GM18519 (cell line): ENCODE data around the gene PLEKHG4.

ENCODE experiments used
- ATAC-seq: cut with Tn5 transposase; IDR thresholded peaks from one replicate; pipeline ENCODE4 v1.9.1; 2021; ENCODE audit warnings: mild to moderate bottlenecking, moderate library complexity; ENCODE audit not compliant: unreplicated experiment, low FRiP score

Gene PLEKHG4

DNA sequence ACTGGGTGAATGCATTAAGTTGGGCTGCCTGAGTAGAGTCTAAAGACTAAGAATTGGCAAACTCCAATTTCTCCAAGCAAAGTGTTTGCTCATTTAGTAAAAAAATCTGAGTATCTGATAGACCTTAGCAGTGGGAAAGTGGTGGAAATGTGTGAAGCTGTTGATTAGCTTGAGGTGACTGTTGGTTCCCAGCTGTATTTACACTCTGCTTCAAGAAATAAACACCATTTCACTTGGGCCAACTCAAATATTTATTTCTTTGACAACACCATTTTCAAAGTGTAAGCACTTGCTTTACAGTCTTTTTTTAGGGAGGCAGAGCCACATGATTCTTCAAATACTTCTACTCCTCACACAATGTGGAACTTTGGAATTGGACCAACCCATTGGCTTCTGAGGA is 38.5 kb downstream of the PLEKHG4 start:
- no peak for ATAC-seq

DNA sequence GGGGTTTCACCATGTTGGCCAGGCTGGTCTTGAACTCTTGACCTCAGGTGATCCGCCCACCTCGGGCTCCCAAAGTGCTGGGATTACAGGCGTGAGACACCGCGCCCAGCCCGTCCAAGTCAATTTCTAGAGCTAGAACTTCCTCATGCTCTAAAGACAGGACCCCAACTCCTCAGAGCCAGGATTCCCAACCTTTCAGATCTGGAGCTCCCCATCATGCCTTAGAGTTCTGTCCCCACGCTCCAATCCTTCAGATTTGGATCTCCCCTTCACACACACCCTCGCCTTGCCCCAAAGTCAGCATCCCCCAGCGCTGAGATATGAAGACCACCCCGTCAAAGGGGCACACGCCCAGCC is 46.8 kb downstream of the PLEKHG4 start:
- ATAC-seq = no peak

DNA sequence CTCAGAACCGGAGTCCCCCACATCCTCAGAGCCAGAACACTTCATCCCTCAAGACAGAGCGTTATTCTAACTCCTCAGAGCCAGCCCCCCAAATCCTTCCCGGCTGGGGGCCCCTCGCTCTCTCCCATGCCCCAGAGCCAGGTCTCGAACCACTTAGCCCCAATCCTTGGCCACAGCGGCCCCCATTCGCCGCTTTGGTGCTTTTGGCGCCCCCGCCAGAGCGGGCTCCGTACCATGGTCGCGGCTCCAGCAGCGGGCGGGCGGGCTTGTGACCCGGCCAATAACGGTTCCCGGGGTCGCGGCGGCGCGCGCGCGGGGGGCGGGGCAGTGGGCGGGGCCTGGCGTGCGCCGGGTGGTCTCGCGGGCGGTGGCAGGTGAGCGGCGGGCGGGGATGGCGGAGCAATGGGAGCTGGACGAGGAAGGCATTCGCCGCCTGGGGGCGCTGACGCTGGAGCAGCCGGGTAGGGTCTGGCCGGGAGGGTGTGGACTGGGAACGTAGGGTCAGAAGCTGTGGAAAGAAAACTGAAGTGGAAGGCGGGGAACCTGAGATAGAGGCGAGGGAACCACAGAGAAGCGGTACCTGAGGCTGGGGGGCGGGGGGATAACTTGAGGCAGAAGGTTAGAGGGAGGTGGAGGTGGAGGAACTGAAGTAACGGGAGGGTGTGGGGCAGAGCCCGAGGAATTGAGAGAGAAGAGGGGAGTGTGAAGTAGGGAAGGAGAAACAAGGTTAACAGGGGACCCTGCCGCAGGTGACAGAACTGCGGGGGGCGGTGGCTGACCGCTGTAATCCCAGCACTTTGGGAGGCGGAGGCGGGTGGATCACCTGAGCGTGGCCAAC is 47.4 kb downstream of the PLEKHG4 start, which contains the start of the genes KCTD19 and LRRC36:
TSS of gene KCTD19 (minus strand) at position 270 of the 838 bp plus-strand sequence. CDS start at position 236, 34 bp downstream.
TSS of gene LRRC36 (plus strand) at position 344 of the 838 bp plus-strand sequence. CDS start at position 392, 48 bp downstream.
- ATAC-seq = no peak

DNA sequence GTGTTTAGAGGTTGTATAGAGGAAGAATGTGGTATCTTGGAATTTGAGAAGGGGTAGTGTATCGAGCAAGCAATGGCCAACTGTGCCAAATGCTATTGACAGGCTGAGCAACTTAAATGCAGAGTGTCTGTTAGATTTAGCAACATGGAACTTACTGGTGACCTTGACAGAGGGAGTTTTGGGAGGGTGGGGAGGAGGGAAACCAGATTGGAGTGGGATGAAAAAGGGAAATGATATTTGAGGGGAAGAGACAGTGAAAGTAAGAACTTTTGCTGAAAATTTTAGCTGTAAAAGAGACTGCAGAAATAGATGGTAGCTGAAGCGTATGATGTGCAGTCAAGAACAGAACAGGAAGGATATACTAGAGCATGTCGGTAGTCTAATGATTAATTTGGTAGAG is 48.4 kb downstream of the PLEKHG4 start:
- no peak for ATAC-seq

DNA sequence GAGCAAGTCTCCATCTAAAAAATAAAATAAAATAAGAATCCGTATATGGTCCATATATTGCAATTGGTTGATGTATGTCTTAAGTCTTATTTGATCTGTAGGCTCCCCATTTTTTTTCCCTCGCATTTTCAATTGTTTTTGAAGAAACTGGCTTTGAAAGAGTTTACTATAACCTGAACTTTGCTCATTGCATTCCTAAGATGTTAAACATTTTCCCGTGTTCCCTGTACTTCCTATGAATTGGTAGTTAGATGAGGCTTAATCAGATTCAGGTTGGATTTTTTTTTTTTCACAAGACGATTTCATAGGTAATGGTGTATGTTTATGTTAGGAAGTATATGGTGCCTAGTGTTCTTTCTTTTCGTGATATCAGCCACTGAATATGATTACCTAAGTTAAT is 50.6 kb downstream of the PLEKHG4 start:
- no peak for ATAC-seq

DNA sequence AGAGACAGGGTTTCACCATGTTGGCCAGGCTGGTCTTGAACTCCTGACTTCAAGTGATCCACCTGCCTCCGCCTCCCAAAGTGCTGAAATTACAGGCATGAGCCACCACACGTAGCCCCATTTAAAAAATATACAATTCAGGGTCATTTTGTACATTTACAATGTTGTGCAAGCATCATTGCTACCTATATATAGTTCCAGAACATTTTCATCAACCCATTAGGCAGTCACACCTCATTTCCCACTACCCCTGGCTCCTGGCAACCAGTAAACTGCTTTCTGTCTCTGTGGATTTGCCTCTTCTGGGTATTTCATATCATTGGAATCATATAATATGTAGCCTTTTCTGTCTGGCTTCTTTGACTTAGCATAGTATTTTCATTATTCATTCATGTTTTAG is 54.0 kb downstream of the PLEKHG4 start:
- ATAC-seq = no peak

DNA sequence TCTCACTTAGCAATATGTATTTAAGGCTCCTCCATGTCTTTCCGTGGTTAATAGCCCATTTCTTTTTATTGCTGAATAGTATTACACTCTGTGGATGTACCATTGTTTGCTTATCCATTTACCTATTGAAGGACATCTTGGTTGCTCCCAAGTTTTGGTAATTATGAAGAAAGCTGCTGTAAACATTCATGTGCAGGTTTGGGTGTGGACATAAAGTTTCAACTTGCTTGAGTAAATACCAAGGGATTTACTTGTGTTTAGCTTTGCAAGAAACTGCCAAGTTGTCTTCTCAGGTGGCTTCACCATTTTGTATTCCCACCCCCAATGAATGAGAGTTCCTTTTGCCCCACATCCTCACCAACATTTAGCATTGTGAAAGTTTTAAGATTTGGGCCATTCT is 56.8 kb downstream of the PLEKHG4 start:
- ATAC-seq = no peak

DNA sequence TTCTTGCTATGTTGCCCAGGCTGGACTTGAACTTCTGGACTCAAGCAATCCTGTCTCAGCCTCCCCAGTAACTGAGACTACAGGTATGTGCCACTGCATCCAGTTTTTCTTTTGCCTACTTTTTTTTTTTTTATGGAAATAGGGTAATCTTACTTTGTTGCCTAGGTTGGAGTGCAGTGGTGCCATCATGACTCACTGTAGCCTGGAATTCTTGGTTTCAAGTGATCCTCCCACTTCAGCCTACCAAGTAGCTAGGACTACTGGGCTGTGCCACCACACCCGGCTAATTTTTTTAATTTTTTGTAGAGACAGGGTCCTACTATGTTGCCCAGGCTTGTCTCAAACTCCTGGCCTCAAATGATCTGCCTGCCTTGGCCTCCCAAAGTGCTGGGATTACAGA is 57.3 kb downstream of the PLEKHG4 start:
- no peak for ATAC-seq
